Endothelial cell of umbilical vein (primary cell): ENCODE measurements around the gene SLC47A1. TPM values are rescaled to one million over a fixed set of nuclear protein-coding genes. Genes with fewer than 3 reads are reported as not detected.

Source experiments
- BruUV-seq: library from RNA; stranded (reverse); fragments of 400-500 nt; replicated peaks from 2 replicates; lab custom pipeline; 2021; lab: Mats Ljungman, UMichigan
- CTCF ChIA-PET: fragments of 300-600, 350-600 bp; sonication (Branson Sonifier 250); formaldehyde crosslinking; loops from one replicate; lab custom pipeline; 2021; ENCODE audit warnings: antibody characterized with exemption, inconsistent platforms; lab: Charles Lee
- POLR2A ChIA-PET: fragments of 300-600, 350-600 bp; sonication (Branson Sonifier 250); formaldehyde crosslinking; loops from one replicate; lab custom pipeline; 2021; ENCODE audit warnings: antibody characterized with exemption, inconsistent platforms; lab: Charles Lee
- DNase-seq: peaks from one replicate; pipeline ENCODE4 v3.0.0-alpha.2; 2011; ENCODE audit warnings: low read depth, low spot score
- FAIRE-seq: peaks from 2 replicates; lab custom pipeline; 2011; peaks lifted over from hg19 to GRCh38; lab: Jason Lieb, UNC
- H2AFZ ChIP-seq: 2 replicates; pipeline ENCODE4 v1.6.0; 2012; ENCODE audit warnings: low read depth, low read length, control low read depth, inconsistent platforms
- H3K27ac ChIP-seq: 2 replicates; pipeline ENCODE4 v1.5.1; 2011; ENCODE audit warnings: low read depth, mild to moderate bottlenecking, control low read depth, low read length, moderate library complexity; ENCODE audit not compliant: insufficient read depth
- H3K27me3 ChIP-seq, 2 experiments: 2 replicates each; pipeline versions ENCODE4 v1.6.0 to v1.6.1; 2011; ENCODE audit warnings: low read length in 2 of 2, mixed read lengths in 1 of 2; ENCODE audit not compliant: control insufficient read depth in 2 of 2, insufficient read depth in 2 of 2
- H3K36me3 ChIP-seq, 2 experiments: 2 replicates in 1 of 2; 3 replicates in 1 of 2; pipeline ENCODE4 v1.5.1; 2011; ENCODE audit warnings: low read length in 2 of 2, mild to moderate bottlenecking in 1 of 2, moderate library complexity in 1 of 2; ENCODE audit not compliant: control insufficient read depth in 2 of 2, insufficient read depth in 2 of 2; ENCODE audit errors: extremely low read depth in 1 of 2
- H3K4me1 ChIP-seq: 3 replicates; pipeline ENCODE4 v1.5.1; 2011; ENCODE audit warnings: mild to moderate bottlenecking, low read length; ENCODE audit not compliant: control insufficient read depth, insufficient read depth; ENCODE audit errors: extremely low read depth
- H3K4me2 ChIP-seq: 2 replicates; pipeline ENCODE4 v1.6.1; 2011; ENCODE audit warnings: low read length, control low read depth, mixed read lengths; ENCODE audit not compliant: insufficient read depth
- H3K4me3 ChIP-seq, 3 experiments: fragments of 200-600 bp in 1 of 3; sonication (generic), shearing (Covaris generic) in 1 of 3; replicated peaks in 1 of 3; 2 replicates each; pipeline ENCODE4 v1.5.1; 2011 to 2016; ENCODE audit warnings: control low read depth in 3 of 3, low read length in 3 of 3, mild to moderate bottlenecking in 2 of 3, inconsistent platforms in 1 of 3, low read depth in 1 of 3, moderate library complexity in 1 of 3; ENCODE audit not compliant: insufficient read depth in 1 of 3
- H3K79me2 ChIP-seq: 2 replicates; pipeline ENCODE4 v1.6.0; 2012; ENCODE audit warnings: low read length, inconsistent platforms; ENCODE audit not compliant: control insufficient read depth, insufficient read depth
- H3K9ac ChIP-seq: replicated peaks from 2 replicates; pipeline ENCODE3; 2011; ENCODE audit warnings: low read length, control low read depth; ENCODE audit not compliant: insufficient read depth; ENCODE audit errors: extremely low read depth
- H3K9me1 ChIP-seq: replicated peaks from 3 replicates; pipeline ENCODE4 v1.6.0; 2011; ENCODE audit warnings: mild to moderate bottlenecking, low read length; ENCODE audit not compliant: control insufficient read depth, insufficient read depth; ENCODE audit errors: extremely low read depth
- H3K9me3 ChIP-seq: replicated peaks from 2 replicates; pipeline ENCODE4 v1.5.1; 2012; ENCODE audit warnings: low read length, inconsistent platforms; ENCODE audit not compliant: control insufficient read depth, insufficient read depth
- H4K20me1 ChIP-seq: replicated peaks from 2 replicates; pipeline ENCODE3; 2011; ENCODE audit warnings: mild to moderate bottlenecking, low read length; ENCODE audit not compliant: control insufficient read depth, insufficient read depth; ENCODE audit errors: extremely low read depth
- EZH2 ChIP-seq: IDR thresholded peaks from 2 replicates; pipeline ENCODE4 v1.6.1; 2012; ENCODE audit warnings: borderline replicate concordance, low read depth, mild to moderate bottlenecking, moderate library complexity, low read length, inconsistent platforms; ENCODE audit not compliant: severe bottlenecking
- FOS ChIP-seq: IDR thresholded peaks from 2 replicates; pipeline ENCODE4 v1.6.1; 2011; ENCODE audit warnings: mild to moderate bottlenecking, low read length, moderate library complexity, borderline replicate concordance; ENCODE audit not compliant: insufficient read depth
- GATA2 ChIP-seq: IDR thresholded peaks from 2 replicates; pipeline ENCODE4 v1.7.0; 2011; ENCODE audit warnings: low read depth, mild to moderate bottlenecking, moderate library complexity, mixed read lengths, low read length; ENCODE audit not compliant: insufficient read length, insufficient read depth
- JUN ChIP-seq: IDR thresholded peaks from 2 replicates; pipeline ENCODE4 v1.6.1; 2011; ENCODE audit warnings: borderline replicate concordance, low read depth; ENCODE audit not compliant: insufficient read length, insufficient read depth
- MYC ChIP-seq: IDR thresholded peaks from one replicate; pipeline ENCODE4 v1.6.1; 2011; ENCODE audit warnings: mild to moderate bottlenecking, low read depth, low read length
- POLR2A ChIP-seq: IDR thresholded peaks from 2 replicates; pipeline ENCODE4 v1.6.1; 2012; ENCODE audit warnings: low read depth, mild to moderate bottlenecking, control low read depth, low read length
- POLR2AphosphoS5 ChIP-seq: IDR thresholded peaks from 2 replicates; pipeline ENCODE4 v1.6.1; 2012; ENCODE audit warnings: low read depth, mild to moderate bottlenecking, control low read depth, low read length, moderate library complexity; ENCODE audit not compliant: insufficient read depth
- dilution Hi-C: fragments of 300-500 bp; cut with MboI; formaldehyde crosslinking; loops from one replicate; pipeline ENCODE4 v1.15.0; 2019; ENCODE audit warnings: low sequenced_read_pairs; ENCODE audit not compliant: extremely low pct_ligation_motif_present
- intact Hi-C: fragments of 100-400 bp; cut with micrococcal nuclease; formaldehyde crosslinking; loops from one replicate; pipeline ENCODE4 v1.10.0; 2022
- polyA plus RNA-seq, 4 experiments: library from polyadenylated mRNA; depleted of rRNA in 3 of 4; stranded (reverse) in 3 of 4; unstranded in 1 of 4; fragments of >200 nt; gene quantifications; 2 replicates each; pipeline versions ENCODE4 v1.2.1 to v1.2.3, GENCODE V29; 2011 to 2012; ENCODE audit warnings: missing spikeins in 1 of 4
- total RNA-seq: library from RNA; stranded (reverse); gene quantifications from 2 replicates; pipeline ENCODE4 v1.2.3, GENCODE V29; 2021
- TF ChIP-seq, protein P1 (sequence below): IDR thresholded peaks from 2 replicates; pipeline ENCODE4 v1.6.1; 2011; ENCODE audit not compliant: insufficient read depth, insufficient read length
- TF ChIP-seq, protein P2 (sequence below), 2 donors: IDR thresholded peaks; 1 replicate in 1 of 2; 2 replicates in 1 of 2; pipeline ENCODE4 v1.5.1; 2011; ENCODE audit warnings: low read length in 2 of 2, mild to moderate bottlenecking in 2 of 2, moderate library complexity in 2 of 2, control low read depth in 1 of 2, inconsistent platforms in 1 of 2, low read depth in 1 of 2; ENCODE audit not compliant: insufficient read depth in 1 of 2; ENCODE audit errors: extremely low read depth in 1 of 2

SLC47A1 gene
- total and polyA plus RNA-seq, 2 donors (not counting 3 experiments of a cell fraction or from before 2014, with no cell fraction given) = 3.3 to 6.9 TPM

DNA sequence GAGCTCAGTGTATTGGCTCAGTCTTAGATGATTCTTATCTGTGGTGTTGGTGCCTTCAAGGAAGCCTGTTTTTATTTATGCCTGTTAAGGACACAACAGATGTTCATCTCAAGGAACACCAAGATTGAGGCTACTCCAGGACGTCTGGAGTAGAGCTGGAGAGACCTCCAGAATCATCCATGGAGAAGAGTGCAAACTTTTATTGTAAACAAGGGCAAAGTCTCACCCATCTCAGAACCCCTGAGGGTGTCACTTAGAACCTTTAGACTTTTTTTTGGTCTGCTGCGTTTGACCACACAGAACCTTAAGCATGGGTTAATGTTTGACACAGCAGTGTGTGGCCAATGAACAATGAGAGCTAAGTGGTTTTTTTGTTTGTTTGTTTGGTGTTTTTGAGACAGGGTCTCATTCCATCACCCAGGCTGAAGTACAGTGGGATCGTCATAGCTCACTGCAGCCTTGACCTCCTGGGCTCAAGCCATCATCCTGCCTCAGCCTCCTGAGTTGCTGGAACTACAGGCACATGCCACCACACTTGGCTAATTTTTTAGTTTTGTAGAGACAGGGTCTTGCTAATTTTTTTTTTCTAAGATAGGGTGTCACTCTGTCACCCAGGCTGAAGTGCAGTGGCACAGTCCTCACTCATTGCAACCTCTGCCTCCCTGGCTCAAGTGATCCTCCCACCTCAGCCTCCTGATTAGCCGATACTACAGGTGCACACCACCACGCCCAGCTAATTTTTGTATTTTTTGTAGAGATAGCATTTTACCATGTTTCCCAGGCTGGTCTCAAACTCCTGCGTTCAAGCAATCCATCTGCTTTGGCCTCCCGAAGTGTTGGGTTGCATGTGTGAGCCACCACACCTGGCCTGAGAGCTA, 16.3 kb downstream of the SLC47A1 start:
- TF ChIP-seq MYC = no peak
- TF ChIP-seq, protein P1, sequence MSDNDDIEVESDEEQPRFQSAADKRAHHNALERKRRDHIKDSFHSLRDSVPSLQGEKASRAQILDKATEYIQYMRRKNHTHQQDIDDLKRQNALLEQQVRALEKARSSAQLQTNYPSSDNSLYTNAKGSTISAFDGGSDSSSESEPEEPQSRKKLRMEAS = no peak
- no peak for TF ChIP-seq POLR2A
- no peak for TF ChIP-seq POLR2AphosphoS5
- TF ChIP-seq JUN = no peak
- no peak for TF ChIP-seq GATA2
- TF ChIP-seq FOS = no peak
- TF ChIP-seq, protein P2, sequence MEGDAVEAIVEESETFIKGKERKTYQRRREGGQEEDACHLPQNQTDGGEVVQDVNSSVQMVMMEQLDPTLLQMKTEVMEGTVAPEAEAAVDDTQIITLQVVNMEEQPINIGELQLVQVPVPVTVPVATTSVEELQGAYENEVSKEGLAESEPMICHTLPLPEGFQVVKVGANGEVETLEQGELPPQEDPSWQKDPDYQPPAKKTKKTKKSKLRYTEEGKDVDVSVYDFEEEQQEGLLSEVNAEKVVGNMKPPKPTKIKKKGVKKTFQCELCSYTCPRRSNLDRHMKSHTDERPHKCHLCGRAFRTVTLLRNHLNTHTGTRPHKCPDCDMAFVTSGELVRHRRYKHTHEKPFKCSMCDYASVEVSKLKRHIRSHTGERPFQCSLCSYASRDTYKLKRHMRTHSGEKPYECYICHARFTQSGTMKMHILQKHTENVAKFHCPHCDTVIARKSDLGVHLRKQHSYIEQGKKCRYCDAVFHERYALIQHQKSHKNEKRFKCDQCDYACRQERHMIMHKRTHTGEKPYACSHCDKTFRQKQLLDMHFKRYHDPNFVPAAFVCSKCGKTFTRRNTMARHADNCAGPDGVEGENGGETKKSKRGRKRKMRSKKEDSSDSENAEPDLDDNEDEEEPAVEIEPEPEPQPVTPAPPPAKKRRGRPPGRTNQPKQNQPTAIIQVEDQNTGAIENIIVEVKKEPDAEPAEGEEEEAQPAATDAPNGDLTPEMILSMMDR (IDR thresholded peaks at IDR 0.05; ENCODE audit: extremely low read depth in 1 of 2, insufficient read depth in 1 of 2, low read depth in 1 of 2, low read length in 2 of 2) = no peak
- no peak for TF ChIP-seq EZH2
- FAIRE-seq = no peak
- Histone ChIP-seq H3K9me1 (no peaks in the 10 kb centered on the region), H2AFZ (no peak overlapping the region), H3K27me3 (no peaks in the 10 kb centered on the region), H3K36me3 (no peaks in the 10 kb centered on the region), H3K4me1 (no peaks in the 10 kb centered on the region), H3K79me2 (no peaks in the 10 kb centered on the region), H3K4me2 (no peak overlapping the region), H4K20me1 (no peaks in the 10 kb centered on the region), H3K9ac (no peak overlapping the region), H3K4me3 (no peak overlapping the region), H3K9me3 (no peaks in the 10 kb centered on the region), H3K27ac (no peak overlapping the region)
- no TSS peak for BruUV-seq
- POLR2A ChIA-PET = no interaction called here
- intact Hi-C loops (no loop called here), dilution Hi-C loops (no loop called here)
- CTCF ChIA-PET = interaction anchor here (0.7 to 1.1 kb wide), 3 partner anchors 12 to 244 kb away, joined by 3 to 4 read pairs (median 3); no protein-coding TSS in a partner anchor
- DNase-seq = no peak
